ENCODE results near the gene PITRM1.
A peak's percentile ranks its signal among the peaks of the same experiment; 100 is the strongest.
"Not testable (repeated sequence)": the region's sequence is repeated elsewhere in the genome, so short reads cannot be mapped to it uniquely, and the experiment has no call there.

The PITRM1 gene

DNA sequence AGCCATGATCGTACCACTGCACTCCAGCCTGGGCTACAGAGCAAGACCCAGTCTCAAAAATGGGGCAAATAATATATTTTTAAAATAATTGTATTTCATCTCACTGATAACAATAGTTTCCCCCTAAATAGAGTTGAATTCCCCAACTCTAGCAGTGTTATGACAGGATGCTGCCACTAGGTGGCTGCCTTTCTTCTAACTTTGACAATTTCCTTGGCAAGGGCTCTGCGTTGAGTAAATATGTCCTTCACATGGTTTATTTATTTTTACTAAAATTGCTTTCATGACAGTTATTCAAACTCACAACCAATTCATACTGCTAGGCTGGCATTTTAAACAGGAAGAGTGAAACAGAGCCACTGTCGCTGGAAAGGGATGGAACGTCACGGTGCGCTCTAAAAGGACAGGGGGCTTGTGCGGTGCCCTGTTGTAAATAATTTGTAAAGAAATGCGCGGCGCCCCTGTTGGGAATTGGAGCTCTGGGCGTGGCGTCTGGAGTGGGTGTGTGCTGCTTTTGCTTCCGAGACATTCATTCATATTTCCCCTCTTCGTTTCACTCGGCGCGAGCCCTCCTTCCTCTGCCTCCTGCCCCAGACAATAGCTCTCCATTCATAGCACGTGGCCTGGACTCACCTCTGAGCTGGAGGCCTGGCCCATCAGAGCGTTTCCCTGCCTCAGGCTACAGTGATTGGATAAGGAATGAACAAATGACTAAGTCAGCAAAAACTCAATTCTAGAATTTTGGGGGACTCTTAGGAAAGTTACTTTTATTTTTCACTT, 20.5 kb upstream of the PITRM1 start:
- ChIA-PET POLR2A (no interaction called here), CTCF (interaction anchor here (0.8 to 2.1 kb wide), 6 partner anchors 10 to 1578 kb away, joined by 3 to 11 read pairs (median 3); no protein-coding TSS in a partner anchor)
- H3K4me1 ChIP-seq (ENCODE audit: control extremely low read depth in 1 of 4, control insufficient read depth in 4 of 4, insufficient read depth in 4 of 4, low read length in 3 of 4): peaks cover 0 to 9% (median 7%) of the 10 kb centered on the region in 4 experiments
- DNase-seq: peak; percentile 36 to 70 (median 60)
- no peaks in the 10 kb centered on the region for H3K36me3 ChIP-seq (ENCODE audit: control insufficient read depth in 4 of 4, insufficient read depth in 4 of 4, low read length in 3 of 4)
- peaks cover 0 to 3% (median 0%) of the 10 kb centered on the region in 5 experiments for H3K27me3 ChIP-seq (replicated peaks in 2 of 5; ENCODE audit: control insufficient read depth in 4 of 5, insufficient read depth in 5 of 5, low read length in 4 of 5)
- 69% methylated on average over 13 of the region's 19 CpGs for WGBS (ENCODE audit: insufficient coverage)
- H3K4me3 ChIP-seq (ENCODE audit: control insufficient read depth in 1 of 7, extremely low read depth in 1 of 7, insufficient read depth in 4 of 7, low read depth in 2 of 7, low read length in 6 of 7): no peak overlapping the region
- no peak overlapping the region for H3K27ac ChIP-seq (ENCODE audit: insufficient read depth in 1 of 2, low read depth in 1 of 2, low read length in 2 of 2, poor library complexity in 1 of 2, severe bottlenecking in 2 of 2)
- no peaks in the 10 kb centered on the region for H3K9me3 ChIP-seq (ENCODE audit: control extremely low read depth in 1 of 5, control insufficient read depth in 4 of 5, insufficient read depth in 2 of 5, low read depth in 1 of 5, low read length in 4 of 5)

DNA sequence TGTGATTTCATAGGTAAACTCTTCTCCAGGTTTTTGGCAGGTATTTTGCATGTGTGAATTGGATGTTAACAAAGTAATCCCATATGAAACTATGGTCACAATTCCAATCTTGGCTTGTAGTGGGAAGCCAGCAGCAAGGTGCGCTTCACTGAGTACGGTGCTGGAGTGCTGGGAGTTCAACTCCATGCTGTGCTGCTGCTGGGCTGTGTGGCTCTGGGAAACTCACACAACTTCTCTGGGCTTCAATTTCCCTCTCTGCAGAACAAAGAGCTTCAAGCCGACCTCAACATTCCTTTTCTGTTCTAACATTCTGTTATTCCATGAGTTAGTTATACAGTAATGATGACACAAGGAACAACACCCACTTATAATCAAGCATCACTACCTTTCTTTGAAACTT, 18.2 kb upstream of the PITRM1 start:
- Histone ChIP-seq H3K27me3 (replicated peaks in 2 of 5; ENCODE audit: control insufficient read depth in 4 of 5, insufficient read depth in 5 of 5, low read length in 4 of 5) (no peaks in the 10 kb centered on the region), H3K27ac (ENCODE audit: insufficient read depth in 1 of 2, low read depth in 1 of 2, low read length in 2 of 2, poor library complexity in 1 of 2, severe bottlenecking in 2 of 2) (no peak overlapping the region), H3K9me3 (ENCODE audit: control extremely low read depth in 1 of 5, control insufficient read depth in 4 of 5, insufficient read depth in 2 of 5, low read depth in 1 of 5, low read length in 4 of 5) (no peaks in the 10 kb centered on the region), H3K4me3 (ENCODE audit: control insufficient read depth in 1 of 7, extremely low read depth in 1 of 7, insufficient read depth in 4 of 7, low read depth in 2 of 7, low read length in 6 of 7) (no peak overlapping the region), H3K4me1 (ENCODE audit: control extremely low read depth in 1 of 4, control insufficient read depth in 4 of 4, insufficient read depth in 4 of 4, low read length in 3 of 4) (no peaks in the 10 kb centered on the region), H3K36me3 (ENCODE audit: control insufficient read depth in 4 of 4, insufficient read depth in 4 of 4, low read length in 3 of 4) (no peaks in the 10 kb centered on the region)
- CTCF ChIA-PET: no interaction called here
- no peak for DNase-seq
- POLR2A ChIA-PET: no interaction called here
- WGBS (ENCODE audit: insufficient coverage): 100% methylated on average over 2 of the region's 3 CpGs

- H3K9me3 ChIP-seq (ENCODE audit: control extremely low read depth in 1 of 5, control insufficient read depth in 4 of 5, insufficient read depth in 2 of 5, low read depth in 1 of 5, low read length in 4 of 5); H3K4me3 ChIP-seq (ENCODE audit: control insufficient read depth in 1 of 7, extremely low read depth in 1 of 7, insufficient read depth in 4 of 7, low read depth in 2 of 7, low read length in 6 of 7); DNase-seq; H3K36me3 ChIP-seq (ENCODE audit: control insufficient read depth in 4 of 4, insufficient read depth in 4 of 4, low read length in 3 of 4); POLR2A ChIA-PET; H3K27ac ChIP-seq (ENCODE audit: insufficient read depth in 1 of 2, low read depth in 1 of 2, low read length in 2 of 2, poor library complexity in 1 of 2, severe bottlenecking in 2 of 2); H3K4me1 ChIP-seq (ENCODE audit: control extremely low read depth in 1 of 4, control insufficient read depth in 4 of 4, insufficient read depth in 4 of 4, low read length in 3 of 4); H3K27me3 ChIP-seq (replicated peaks in 2 of 5; ENCODE audit: control insufficient read depth in 4 of 5, insufficient read depth in 5 of 5, low read length in 4 of 5): not testable (repeated sequence)
- CTCF ChIA-PET: interaction anchor here (1.4 kb wide), 1 partner anchor 11 kb away, joined by 3 read pairs; no protein-coding TSS in a partner anchor
- WGBS (ENCODE audit: insufficient coverage): 100% methylated on average over 2 of the region's 3 CpGs
Observed at GRCh38 chr10:3187229-3187628, 14.6 kb upstream of the PITRM1 start.

GRCh38 chr10:3186368-3186767, 13.8 kb upstream of the PITRM1 start:
- CTCF ChIA-PET: interaction anchor here (1.4 kb wide), 1 partner anchor 11 kb away, joined by 3 read pairs; no protein-coding TSS in a partner anchor
- WGBS (ENCODE audit: insufficient coverage): 98% methylated on average over 6 of the region's 6 CpGs
- POLR2A ChIA-PET: no interaction called here
- no peak overlapping the region for H3K4me3 ChIP-seq (ENCODE audit: control insufficient read depth in 1 of 7, extremely low read depth in 1 of 7, insufficient read depth in 4 of 7, low read depth in 2 of 7, low read length in 6 of 7)
- H3K27ac ChIP-seq (ENCODE audit: insufficient read depth in 1 of 2, low read depth in 1 of 2, low read length in 2 of 2, poor library complexity in 1 of 2, severe bottlenecking in 2 of 2): no peak overlapping the region
- no peaks in the 10 kb centered on the region for H3K9me3 ChIP-seq (ENCODE audit: control extremely low read depth in 1 of 5, control insufficient read depth in 4 of 5, insufficient read depth in 2 of 5, low read depth in 1 of 5, low read length in 4 of 5)
- DNase-seq: no peak
- H3K36me3 ChIP-seq (ENCODE audit: control insufficient read depth in 4 of 4, insufficient read depth in 4 of 4, low read length in 3 of 4): no peaks in the 10 kb centered on the region
- H3K27me3 ChIP-seq (replicated peaks in 2 of 5; ENCODE audit: control insufficient read depth in 4 of 5, insufficient read depth in 5 of 5, low read length in 4 of 5): no peaks in the 10 kb centered on the region
- H3K4me1 ChIP-seq (ENCODE audit: control extremely low read depth in 1 of 4, control insufficient read depth in 4 of 4, insufficient read depth in 4 of 4, low read length in 3 of 4): peaks cover 0 to 8% (median 6%) of the 10 kb centered on the region in 4 experiments

DNA sequence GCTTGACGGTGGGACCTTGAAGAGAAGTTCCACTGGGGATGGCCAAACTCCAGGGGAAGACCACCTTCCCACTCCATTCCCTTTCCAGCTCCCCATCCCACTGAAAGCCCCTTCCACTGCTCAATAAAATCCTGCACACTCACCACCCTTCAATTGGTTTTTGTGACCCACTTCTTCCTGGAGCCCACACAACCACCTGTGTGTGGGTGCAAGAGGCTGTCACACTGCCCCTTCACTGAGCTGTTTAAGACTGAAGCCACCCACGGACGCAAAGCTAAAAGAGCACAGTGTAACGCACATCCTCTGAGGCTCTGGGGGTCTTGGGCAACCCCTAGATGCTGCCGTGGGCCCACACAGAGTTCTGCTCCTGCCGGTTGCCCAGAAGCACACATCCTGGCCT, 12.8 kb upstream of the PITRM1 start:
- no peak for DNase-seq
- H3K9me3 ChIP-seq (ENCODE audit: control extremely low read depth in 1 of 5, control insufficient read depth in 4 of 5, insufficient read depth in 2 of 5, low read depth in 1 of 5, low read length in 4 of 5): no peaks in the 10 kb centered on the region
- H3K27ac ChIP-seq (ENCODE audit: insufficient read depth in 1 of 2, low read depth in 1 of 2, low read length in 2 of 2, poor library complexity in 1 of 2, severe bottlenecking in 2 of 2): no peak overlapping the region
- 100% methylated on average over 5 of the region's 6 CpGs for WGBS (ENCODE audit: insufficient coverage)
- ChIA-PET CTCF (no interaction called here), POLR2A (interaction anchor here (1.2 kb wide), 1 partner anchor 12 kb away, joined by 3 read pairs; no protein-coding TSS in a partner anchor)
- no peaks in the 10 kb centered on the region for H3K36me3 ChIP-seq (ENCODE audit: control insufficient read depth in 4 of 4, insufficient read depth in 4 of 4, low read length in 3 of 4)
- H3K27me3 ChIP-seq (replicated peaks in 2 of 5; ENCODE audit: control insufficient read depth in 4 of 5, insufficient read depth in 5 of 5, low read length in 4 of 5): no peaks in the 10 kb centered on the region
- peaks cover 0 to 10% (median 8%) of the 10 kb centered on the region in 4 experiments for H3K4me1 ChIP-seq (ENCODE audit: control extremely low read depth in 1 of 4, control insufficient read depth in 4 of 4, insufficient read depth in 4 of 4, low read length in 3 of 4)
- H3K4me3 ChIP-seq (ENCODE audit: control insufficient read depth in 1 of 7, extremely low read depth in 1 of 7, insufficient read depth in 4 of 7, low read depth in 2 of 7, low read length in 6 of 7): no peak overlapping the region

GRCh38 chr10:3180355-3181025, 7.9 kb upstream of the PITRM1 start:
- Histone ChIP-seq H3K27ac (ENCODE audit: insufficient read depth in 1 of 2, low read depth in 1 of 2, low read length in 2 of 2, poor library complexity in 1 of 2, severe bottlenecking in 2 of 2) (no peak overlapping the region), H3K4me1 (ENCODE audit: control extremely low read depth in 1 of 4, control insufficient read depth in 4 of 4, insufficient read depth in 4 of 4, low read length in 3 of 4) (peaks cover 0 to 10% (median 8%) of the 10 kb centered on the region in 4 experiments), H3K9me3 (ENCODE audit: control extremely low read depth in 1 of 5, control insufficient read depth in 4 of 5, insufficient read depth in 2 of 5, low read depth in 1 of 5, low read length in 4 of 5) (no peaks in the 10 kb centered on the region), H3K27me3 (replicated peaks in 2 of 5; ENCODE audit: control insufficient read depth in 4 of 5, insufficient read depth in 5 of 5, low read length in 4 of 5) (no peaks in the 10 kb centered on the region), H3K4me3 (ENCODE audit: control insufficient read depth in 1 of 7, extremely low read depth in 1 of 7, insufficient read depth in 4 of 7, low read depth in 2 of 7, low read length in 6 of 7) (no peak overlapping the region), H3K36me3 (ENCODE audit: control insufficient read depth in 4 of 4, insufficient read depth in 4 of 4, low read length in 3 of 4) (no peaks in the 10 kb centered on the region)
- CTCF ChIA-PET: no interaction called here
- POLR2A ChIA-PET: interaction anchor here (1.2 kb wide), 1 partner anchor 8 kb away, joined by 4 read pairs; the partner anchor contains the start of gene PITRM1
- no peak for DNase-seq
- 97% methylated on average over 4 of the region's 6 CpGs for WGBS (ENCODE audit: insufficient coverage)

- 100% methylated on average over 2 of the region's 5 CpGs for WGBS (ENCODE audit: insufficient coverage)
- Histone ChIP-seq H3K9me3 (ENCODE audit: control extremely low read depth in 1 of 5, control insufficient read depth in 4 of 5, insufficient read depth in 2 of 5, low read depth in 1 of 5, low read length in 4 of 5) (no peaks in the 10 kb centered on the region), H3K4me1 (ENCODE audit: control extremely low read depth in 1 of 4, control insufficient read depth in 4 of 4, insufficient read depth in 4 of 4, low read length in 3 of 4) (peaks cover 0 to 10% (median 8%) of the 10 kb centered on the region in 4 experiments), H3K36me3 (ENCODE audit: control insufficient read depth in 4 of 4, insufficient read depth in 4 of 4, low read length in 3 of 4) (no peaks in the 10 kb centered on the region), H3K27me3 (replicated peaks in 2 of 5; ENCODE audit: control insufficient read depth in 4 of 5, insufficient read depth in 5 of 5, low read length in 4 of 5) (no peaks in the 10 kb centered on the region), H3K27ac (ENCODE audit: insufficient read depth in 1 of 2, low read depth in 1 of 2, low read length in 2 of 2, poor library complexity in 1 of 2, severe bottlenecking in 2 of 2) (no peak overlapping the region), H3K4me3 (ENCODE audit: control insufficient read depth in 1 of 7, extremely low read depth in 1 of 7, insufficient read depth in 4 of 7, low read depth in 2 of 7, low read length in 6 of 7) (no peak overlapping the region)
- ChIA-PET CTCF (no interaction called here), POLR2A (no interaction called here)
- no peak for DNase-seq
Observed at GRCh38 chr10:3179174-3179573, 6.6 kb upstream of the PITRM1 start.

All from common myeloid progenitor, CD34-positive (primary cell).